H1 (cell line): ENCODE data around the gene C12orf43. TPM values are rescaled to one million over a fixed set of nuclear protein-coding genes. Genes with fewer than 3 reads are reported as not detected.
A peak's percentile ranks its signal among the peaks of the same experiment; 100 is the strongest.

Experiments
- CTCF ChIA-PET: fragments of 300-600 bp; sonication (Branson Sonifier 250); formaldehyde crosslinking; loops from one replicate; lab custom pipeline; 2021; ENCODE audit not compliant: partially characterized antibody; lab: Charles Lee
- POLR2A ChIA-PET: fragments of 300-600 bp; sonication (Branson Sonifier 250); formaldehyde crosslinking; loops from one replicate; lab custom pipeline; 2021; ENCODE audit warnings: inconsistent platforms; ENCODE audit not compliant: partially characterized antibody; lab: Charles Lee
- DNase-seq, 2 experiments: peaks; one replicate each; pipeline versions ENCODE4 v3.0.0 to v3.0.0-alpha.2; 2010 to 2022; ENCODE audit warnings: low spot score in 2 of 2, low read depth in 1 of 2, mixed read lengths in 1 of 2
- FAIRE-seq: peaks from 2 replicates; lab custom pipeline; 2011; peaks lifted over from hg19 to GRCh38; lab: Jason Lieb, UNC
- H2AFZ ChIP-seq: 2 replicates; pipeline ENCODE4 v1.8.1; 2012; ENCODE audit warnings: low read length, inconsistent platforms
- H2AK5ac ChIP-seq: 2 replicates; pipeline ENCODE4 v1.6.1; 2013; ENCODE audit warnings: low read depth, low read length
- H2BK120ac ChIP-seq: replicated peaks from 2 replicates; pipeline ENCODE3; 2013; ENCODE audit warnings: low read depth, low read length, inconsistent platforms
- H2BK12ac ChIP-seq: 2 replicates; pipeline ENCODE4 v1.6.1; 2013; ENCODE audit warnings: low read depth, low read length
- H2BK15ac ChIP-seq: 2 replicates; pipeline ENCODE4 v1.6.1; 2013; ENCODE audit warnings: low read length
- H2BK20ac ChIP-seq: 2 replicates; pipeline ENCODE4 v1.6.1; 2013; ENCODE audit warnings: low read length
- H2BK5ac ChIP-seq: 2 replicates; pipeline ENCODE4 v1.6.1; 2013; ENCODE audit warnings: low read depth, low read length
- H3K14ac ChIP-seq: 2 replicates; pipeline ENCODE4 v1.6.1; 2013; ENCODE audit warnings: inconsistent platforms; ENCODE audit not compliant: insufficient read length
- H3K18ac ChIP-seq: 2 replicates; pipeline ENCODE4 v1.6.1; 2013; ENCODE audit warnings: low read length; ENCODE audit errors: extremely low read depth
- H3K23ac ChIP-seq: 2 replicates; pipeline ENCODE4 v1.6.1; 2013; ENCODE audit warnings: inconsistent platforms; ENCODE audit not compliant: insufficient read length
- H3K23me2 ChIP-seq: 2 replicates; pipeline ENCODE4 v1.6.1; 2013; ENCODE audit warnings: low read depth, low read length
- H3K27ac ChIP-seq: 2 replicates; pipeline ENCODE4 v1.6.1; 2011; ENCODE audit warnings: low read depth, low read length, inconsistent platforms
- H3K27me3 ChIP-seq, 4 experiments: replicated peaks in 1 of 4; 1 replicate in 1 of 4; 2 replicates in 3 of 4; pipeline versions ENCODE4 v1.6.1 to v1.8.1; 2011 to 2013; ENCODE audit warnings: low read length in 3 of 4, mild to moderate bottlenecking in 3 of 4, inconsistent platforms in 2 of 4, mixed read lengths in 2 of 4, moderate library complexity in 1 of 4; ENCODE audit not compliant: control insufficient read depth in 3 of 4, insufficient read depth in 3 of 4; ENCODE audit errors: extremely low read depth in 1 of 4
- H3K36me3 ChIP-seq, 4 experiments: 2 replicates each; pipeline versions ENCODE4 v1.6.1 to v1.8.1; 2011 to 2013; ENCODE audit warnings: mild to moderate bottlenecking in 4 of 4, low read length in 3 of 4, moderate library complexity in 2 of 4, control low read depth in 1 of 4, inconsistent platforms in 1 of 4; ENCODE audit not compliant: insufficient read depth in 4 of 4, control insufficient read depth in 2 of 4
- H3K4ac ChIP-seq: replicated peaks from 2 replicates; pipeline ENCODE3; 2013; ENCODE audit warnings: low read length, low read depth, mixed read lengths, inconsistent platforms; ENCODE audit not compliant: insufficient read length
- H3K4me1 ChIP-seq, 4 experiments: replicated peaks in 1 of 4; 1 replicate in 1 of 4; 2 replicates in 3 of 4; pipeline versions ENCODE4 v1.6.1 to v1.8.1; 2011 to 2013; ENCODE audit warnings: low read length in 3 of 4, inconsistent platforms in 2 of 4, mixed read lengths in 1 of 4; ENCODE audit not compliant: insufficient read depth in 4 of 4, control insufficient read depth in 3 of 4
- H3K4me2 ChIP-seq, 2 experiments: 2 replicates each; pipeline versions ENCODE4 v1.6.1 to v1.8.1; 2011 to 2013; ENCODE audit warnings: low read depth in 2 of 2, low read length in 2 of 2, control low read depth in 1 of 2, inconsistent platforms in 1 of 2, mild to moderate bottlenecking in 1 of 2; ENCODE audit not compliant: insufficient read depth in 1 of 2
- H3K4me3 ChIP-seq, 4 experiments: fragments of 200-600, 300-600 bp in 1 of 4; sonication (generic), shearing (Covaris generic), sonication (Bioruptor Twin) in 1 of 4; 2 replicates each; pipeline versions ENCODE4 v1.5.1 to v1.8.1; 2011 to 2016; ENCODE audit warnings: low read length in 4 of 4, low read depth in 3 of 4, control low read depth in 2 of 4, inconsistent platforms in 2 of 4, mild to moderate bottlenecking in 2 of 4, mixed read lengths in 1 of 4, moderate library complexity in 1 of 4; ENCODE audit not compliant: insufficient read depth in 2 of 4; ENCODE audit errors: extremely low read depth in 1 of 4
- H3K56ac ChIP-seq: replicated peaks from 2 replicates; pipeline ENCODE3; 2013; ENCODE audit warnings: low read depth, mild to moderate bottlenecking, mixed read lengths, low read length, inconsistent platforms; ENCODE audit not compliant: insufficient read length
- H3K79me1 ChIP-seq: 2 replicates; pipeline ENCODE4 v1.6.1; 2013; ENCODE audit warnings: low read depth, low read length, control low read depth
- H3K79me2 ChIP-seq, 2 experiments: 2 replicates each; pipeline versions ENCODE4 v1.6.1 to v1.8.1; 2012 to 2013; ENCODE audit warnings: low read length in 2 of 2, mild to moderate bottlenecking in 2 of 2, inconsistent platforms in 1 of 2; ENCODE audit not compliant: insufficient read depth in 2 of 2, control insufficient read depth in 1 of 2
- H3K9ac ChIP-seq, 4 experiments: replicated peaks in 1 of 4; 1 replicate in 1 of 4; 2 replicates in 3 of 4; pipeline versions ENCODE4 v1.6.1 to v1.8.1; 2011 to 2013; ENCODE audit warnings: low read depth in 3 of 4, low read length in 3 of 4, control low read depth in 2 of 4, mild to moderate bottlenecking in 2 of 4, moderate library complexity in 2 of 4, inconsistent platforms in 1 of 4; ENCODE audit errors: extremely low read depth in 1 of 4
- H3K9me3 ChIP-seq, 2 experiments: 2 replicates each; pipeline versions ENCODE4 v1.6.1 to v1.8.1; 2012 to 2013; ENCODE audit warnings: mild to moderate bottlenecking in 2 of 2, moderate library complexity in 2 of 2, control low read depth in 1 of 2, inconsistent platforms in 1 of 2, low read depth in 1 of 2, low read length in 1 of 2, mixed read lengths in 1 of 2; ENCODE audit not compliant: insufficient read depth in 2 of 2
- H4K20me1 ChIP-seq, 2 experiments: replicated peaks in 1 of 2; 2 replicates each; pipeline versions ENCODE3 to v1.8.1; 2011 to 2013; ENCODE audit warnings: inconsistent platforms in 2 of 2, low read length in 2 of 2, mild to moderate bottlenecking in 1 of 2; ENCODE audit not compliant: insufficient read depth in 2 of 2, control insufficient read depth in 1 of 2
- H4K5ac ChIP-seq: 2 replicates; pipeline ENCODE4 v1.6.1; 2013; ENCODE audit warnings: low read length, low read depth, mixed read lengths, inconsistent platforms; ENCODE audit not compliant: insufficient read length
- H4K8ac ChIP-seq: 2 replicates; pipeline ENCODE4 v1.8.0; 2013; ENCODE audit warnings: mild to moderate bottlenecking, moderate library complexity, low read length, inconsistent platforms; ENCODE audit not compliant: insufficient read depth; ENCODE audit errors: extremely low read depth
- H4K91ac ChIP-seq: replicated peaks from 2 replicates; pipeline ENCODE3; 2013; ENCODE audit warnings: low read length, mixed read lengths, inconsistent platforms; ENCODE audit not compliant: insufficient read length
- CTCF ChIP-seq, 3 experiments: IDR thresholded peaks; 1 replicate in 2 of 3; 2 replicates in 1 of 3; pipeline versions ENCODE4 v1.5.1 to v1.6.1; 2011; ENCODE audit warnings: low read length in 3 of 3, mild to moderate bottlenecking in 3 of 3, inconsistent platforms in 2 of 3, low read depth in 1 of 3, moderate library complexity in 1 of 3; ENCODE audit not compliant: insufficient read depth in 1 of 3; ENCODE audit errors: control extremely low read depth in 1 of 3
- JUND ChIP-seq: IDR thresholded peaks from 2 replicates; pipeline ENCODE4 v1.6.1; 2011; ENCODE audit warnings: mild to moderate bottlenecking, improper control_type of control experiment, low read length
- NANOG ChIP-seq: IDR thresholded peaks from 2 replicates; pipeline ENCODE4 v1.6.1; 2011; ENCODE audit warnings: low read length, low read depth, mild to moderate bottlenecking, inconsistent platforms; ENCODE audit not compliant: insufficient read depth, poor library complexity, severe bottlenecking
- SIRT6 ChIP-seq: IDR thresholded peaks from one replicate; pipeline ENCODE4 v1.7.1; 2012; ENCODE audit warnings: low read length, inconsistent platforms
- SP2 ChIP-seq: IDR thresholded peaks from 2 replicates; pipeline ENCODE4 v1.6.1; 2012; ENCODE audit warnings: mild to moderate bottlenecking, low read length, inconsistent platforms
- TAF7 ChIP-seq: optimal IDR thresholded peaks from 2 replicates; pipeline ENCODE3; 2011; ENCODE audit warnings: low read depth, mild to moderate bottlenecking, inconsistent platforms, low read length, moderate library complexity, borderline replicate concordance
- TCF12 ChIP-seq: IDR thresholded peaks from 2 replicates; pipeline ENCODE4 v1.6.1; 2011; ENCODE audit warnings: low read depth, mild to moderate bottlenecking, low read length
- WGBS, 2 experiments: shearing (Covaris generic) in 1 of 2; methylation state at CpG; one replicate each; pipeline versions ENCODE4 v1.1.6 to v1.1.7; 2013 to 2015; ENCODE audit warnings: low lambda C conversion rate in 2 of 2, mixed read lengths in 2 of 2, inconsistent platforms in 1 of 2, low coverage in 1 of 2, missing lambda C conversion rate in 1 of 2; ENCODE audit not compliant: insufficient replicate concordance in 2 of 2, insufficient coverage in 1 of 2, insufficient read length in 1 of 2; ENCODE audit errors: extremely low coverage in 1 of 2, missing lambda C conversion rate in 1 of 2; 5-methylcytosine and 5-hydroxymethylcytosine counted together
- polyA plus RNA-seq, 7 experiments: library from polyadenylated mRNA; depleted of rRNA in 3 of 7; stranded (reverse) in 5 of 7; unstranded in 2 of 7; fragments of >200 nt in 5 of 7; fragments of 200-250 nt in 2 of 7; gene quantifications; 1 replicate in 5 of 7; 2 replicates in 1 of 7; 4 replicates in 1 of 7; pipeline versions ENCODE4 v1.2.1 to v1.2.3, GENCODE V29; 2011 to 2013; ENCODE audit warnings: missing spikeins in 2 of 7, mixed read lengths in 2 of 7
- total RNA-seq: library from RNA; stranded (reverse); fragmentation: NEBNext Ultra II Directional; extraction: Animal tissue kit (Norgen Biotek cat#: 25700); gene quantifications from 2 replicates; pipeline ENCODE4 v1.2.1, GENCODE V29; 2021

C12orf43 gene
- total and polyA plus RNA-seq, 2 of the 8 experiments (the other 6 are each of a cell fraction or from before 2014, with no cell fraction given) = 9.2 to 22.3 TPM

- TF ChIP-seq TAF7 (no peak), SIRT6 (no peak), SP2 (no peak), NANOG (no peak), CTCF (IDR thresholded peaks at IDR 0.05; ENCODE audit: control extremely low read depth in 1 of 3, insufficient read depth in 1 of 3, low read depth in 1 of 3, low read length in 3 of 3) (no peak), TCF12 (no peak), JUND (no peak)
- TF ChIP-seq, all 59 proteins: peak for 0
- 73% methylated on average over 13 of the region's 13 CpGs; no CpG with 5 or more reads in 1 of the 2 experiments for WGBS, 2 experiments
- Histone ChIP-seq H3K9me3 (no peaks in the 10 kb centered on the region), H3K23me2 (peaks cover 2% of the 10 kb centered on the region; the same call in 1 of the 2 replicates), H3K79me1 (no peaks in the 10 kb centered on the region), H3K18ac (no peak overlapping the region; the same call in 1 of the 2 replicates), H2BK12ac (no peak overlapping the region), H4K8ac (no peak overlapping the region), H3K23ac (no peak overlapping the region), H2BK120ac (no peak overlapping the region), H3K79me2 (no peaks in the 10 kb centered on the region), H4K20me1 (no peaks in the 10 kb centered on the region), H3K36me3 (no peaks in the 10 kb centered on the region), H3K27ac (no peak overlapping the region), H3K4me1 (peaks cover 0 to 11% (median 1%) of the 10 kb centered on the region in 4 experiments; a peak in 4 of 7 replicates), H2AFZ (no peak overlapping the region), H2AK5ac (no peak overlapping the region), H4K5ac (no peak overlapping the region), H4K91ac (no peak overlapping the region), H2BK5ac (no peak overlapping the region), H3K27me3 (no peaks in the 10 kb centered on the region), H3K14ac (no peak overlapping the region), H3K4me2 (0 out of 4 replicates have a peak overlapping the region, but pooled peaks of 1 of the 2 experiments have one; percentile 28), H2BK20ac (0 out of 2 replicates have a peak overlapping the region, but pooled peaks have one; percentile 48), H3K56ac (no peak overlapping the region), H3K4me3 (no peak overlapping the region), H2BK15ac (no peak overlapping the region), H3K4ac (no peak overlapping the region), H3K9ac (no peak overlapping the region; a peak in 1 of 7 replicates)
- DNase-seq (no peak), FAIRE-seq (no peak)
- POLR2A ChIA-PET = interaction anchor here (1.4 to 2.2 kb wide), 3 partner anchors 11 to 22 kb away, joined by 3 to 8 read pairs (median 5); no protein-coding TSS in a partner anchor
- CTCF ChIA-PET = interaction anchor here (0.6 to 2.3 kb wide), 7 partner anchors 10 to 332 kb away, joined by 3 to 26 read pairs (median 4); no protein-coding TSS in a partner anchor
Measured at GRCh38 chr12:120980800-120981368, 35.4 kb downstream of the C12orf43 start.
